ENCODE measurements around the gene IL18R1.

DNA sequence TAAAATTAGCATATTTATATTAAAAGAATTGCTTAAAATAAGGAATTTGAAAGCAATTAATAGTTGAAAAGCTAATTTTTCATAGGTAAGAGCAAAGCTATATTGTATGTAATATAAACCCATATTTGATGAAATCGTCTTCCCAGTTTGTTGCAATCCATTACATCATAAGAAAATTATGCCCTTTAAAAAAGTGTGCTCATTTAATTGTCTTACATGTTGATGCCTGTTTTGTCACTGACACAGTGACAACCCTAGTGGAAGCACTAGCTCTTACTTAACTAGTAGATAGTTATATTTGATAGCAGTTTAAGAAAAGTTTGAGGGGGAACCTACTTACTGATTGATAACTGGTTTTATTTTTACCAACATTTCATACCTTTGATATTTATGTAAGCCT is 37.3 kb downstream of the IL18R1 start:
- TF ChIP-seq, protein P1, sequence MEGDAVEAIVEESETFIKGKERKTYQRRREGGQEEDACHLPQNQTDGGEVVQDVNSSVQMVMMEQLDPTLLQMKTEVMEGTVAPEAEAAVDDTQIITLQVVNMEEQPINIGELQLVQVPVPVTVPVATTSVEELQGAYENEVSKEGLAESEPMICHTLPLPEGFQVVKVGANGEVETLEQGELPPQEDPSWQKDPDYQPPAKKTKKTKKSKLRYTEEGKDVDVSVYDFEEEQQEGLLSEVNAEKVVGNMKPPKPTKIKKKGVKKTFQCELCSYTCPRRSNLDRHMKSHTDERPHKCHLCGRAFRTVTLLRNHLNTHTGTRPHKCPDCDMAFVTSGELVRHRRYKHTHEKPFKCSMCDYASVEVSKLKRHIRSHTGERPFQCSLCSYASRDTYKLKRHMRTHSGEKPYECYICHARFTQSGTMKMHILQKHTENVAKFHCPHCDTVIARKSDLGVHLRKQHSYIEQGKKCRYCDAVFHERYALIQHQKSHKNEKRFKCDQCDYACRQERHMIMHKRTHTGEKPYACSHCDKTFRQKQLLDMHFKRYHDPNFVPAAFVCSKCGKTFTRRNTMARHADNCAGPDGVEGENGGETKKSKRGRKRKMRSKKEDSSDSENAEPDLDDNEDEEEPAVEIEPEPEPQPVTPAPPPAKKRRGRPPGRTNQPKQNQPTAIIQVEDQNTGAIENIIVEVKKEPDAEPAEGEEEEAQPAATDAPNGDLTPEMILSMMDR (IDR thresholded peaks at IDR 0.05; ENCODE audit: low read length), result no peak
- TF ChIP-seq EZH2phosphoT487 (IDR thresholded peaks at IDR 0.05; ENCODE audit: low read length), result no peak

Data from MM.1S (cell line).